ENCODE results near the gene UGGT1.

The UGGT1 gene

DNA sequence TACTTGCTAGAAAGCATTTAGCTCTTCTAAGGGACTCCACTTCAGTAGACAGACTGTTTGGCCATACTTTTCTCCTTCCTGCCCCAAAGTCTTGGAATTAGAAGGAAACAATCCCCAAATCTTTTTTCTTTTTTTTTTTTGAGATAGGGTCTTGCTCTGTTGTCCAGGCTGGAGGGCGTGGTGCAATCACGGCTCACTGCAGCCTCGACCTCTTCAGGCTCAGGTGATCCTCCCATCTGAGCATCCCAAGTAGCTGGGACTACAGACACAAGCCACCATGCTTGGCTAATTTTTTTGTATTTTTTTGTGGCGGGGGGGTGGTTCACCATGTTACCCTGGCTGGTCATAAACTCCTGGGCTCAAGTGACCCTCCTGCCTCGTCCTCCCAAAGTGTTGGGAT is 6.2 kb upstream of the UGGT1 start:
- Histone ChIP-seq H3K9me3 (ENCODE audit: control insufficient read depth, insufficient read depth, low read length) (peaks cover 3% of the 10 kb centered on the region; the same call in 1 of the 2 replicates), H3K4me1 (ENCODE audit: insufficient read depth, low read length) (no peaks in the 10 kb centered on the region), H3K9ac (ENCODE audit: low read depth, low read length) (no peak overlapping the region), H3K36me3 (ENCODE audit: insufficient read depth, low read length) (no peaks in the 10 kb centered on the region)

DNA sequence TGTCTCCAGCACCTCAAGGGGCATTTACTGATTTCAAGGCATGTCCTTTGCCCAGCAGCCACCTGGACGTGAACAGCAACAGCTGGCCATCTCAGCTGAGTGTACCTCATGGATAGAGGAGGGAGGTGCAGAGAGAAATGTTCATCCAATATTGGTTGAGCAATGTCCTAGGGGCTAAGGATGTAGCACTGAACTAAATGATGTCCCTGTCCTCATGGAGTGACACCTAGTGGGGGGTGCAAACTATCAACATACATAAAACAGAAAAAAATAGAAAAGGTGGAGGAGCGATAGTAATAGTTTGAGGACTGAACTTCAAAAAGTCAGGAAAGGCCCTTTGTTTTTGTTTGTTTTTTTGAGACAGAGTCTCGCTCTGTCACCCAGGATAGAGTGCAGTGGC is 4.8 kb upstream of the UGGT1 start:
- H3K9me3 ChIP-seq (ENCODE audit: control insufficient read depth, insufficient read depth, low read length): peaks cover 3% of the 10 kb centered on the region; the same call in 1 of the 2 replicates
- no peak overlapping the region for H3K9ac ChIP-seq (ENCODE audit: low read depth, low read length)
- no peaks in the 10 kb centered on the region for H3K36me3 ChIP-seq (ENCODE audit: insufficient read depth, low read length)
- no peaks in the 10 kb centered on the region for H3K4me1 ChIP-seq (ENCODE audit: insufficient read depth, low read length)

DNA sequence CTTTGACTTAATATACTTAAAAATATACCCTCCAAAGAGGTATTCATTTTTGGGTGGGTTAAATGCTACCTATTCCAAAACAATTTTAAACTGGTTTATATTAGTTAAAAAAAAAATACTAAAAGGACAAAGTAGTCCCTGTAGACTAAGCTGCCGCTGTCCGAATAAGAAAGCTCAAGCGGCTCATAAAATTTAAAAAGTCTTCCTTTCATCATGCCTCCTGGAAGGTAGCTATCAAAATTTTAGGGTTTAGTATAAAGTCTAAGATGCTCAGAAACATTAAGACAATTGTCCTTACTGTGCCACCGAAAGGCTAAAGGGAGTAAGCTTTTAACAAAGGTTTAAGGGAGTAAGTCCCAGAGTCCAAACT is 440 bp upstream of the UGGT1 start:
- H3K4me1 ChIP-seq (ENCODE audit: insufficient read depth, low read length): no peaks in the 10 kb centered on the region
- H3K9ac ChIP-seq (ENCODE audit: low read depth, low read length): peak overlapping the region; percentile 87
- H3K9me3 ChIP-seq (ENCODE audit: control insufficient read depth, insufficient read depth, low read length): no peaks in the 10 kb centered on the region
- H3K36me3 ChIP-seq (ENCODE audit: insufficient read depth, low read length): no peaks in the 10 kb centered on the region

DNA sequence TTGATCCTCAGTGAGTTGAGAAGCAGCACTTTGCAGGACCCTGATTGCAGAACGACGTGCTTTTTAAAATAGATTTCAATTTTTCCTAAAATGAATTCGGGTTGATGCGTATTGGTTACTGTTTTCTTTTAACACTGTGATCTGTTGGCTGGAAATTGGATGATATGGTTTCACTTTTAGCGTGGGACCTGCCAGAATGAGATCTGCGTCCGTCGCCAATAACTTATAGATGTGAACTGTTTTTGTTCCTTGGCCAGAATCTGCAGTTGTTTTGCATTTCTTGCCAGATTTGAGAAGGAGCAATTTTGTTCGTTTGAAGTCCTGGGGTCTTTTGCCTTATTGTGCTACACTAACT is 703 bp downstream of the UGGT1 start:
- Histone ChIP-seq H3K9me3 (ENCODE audit: control insufficient read depth, insufficient read depth, low read length) (no peaks in the 10 kb centered on the region), H3K4me1 (ENCODE audit: insufficient read depth, low read length) (no peaks in the 10 kb centered on the region), H3K9ac (ENCODE audit: low read depth, low read length) (peak overlapping the region; percentile 87), H3K36me3 (ENCODE audit: insufficient read depth, low read length) (no peaks in the 10 kb centered on the region)

DNA sequence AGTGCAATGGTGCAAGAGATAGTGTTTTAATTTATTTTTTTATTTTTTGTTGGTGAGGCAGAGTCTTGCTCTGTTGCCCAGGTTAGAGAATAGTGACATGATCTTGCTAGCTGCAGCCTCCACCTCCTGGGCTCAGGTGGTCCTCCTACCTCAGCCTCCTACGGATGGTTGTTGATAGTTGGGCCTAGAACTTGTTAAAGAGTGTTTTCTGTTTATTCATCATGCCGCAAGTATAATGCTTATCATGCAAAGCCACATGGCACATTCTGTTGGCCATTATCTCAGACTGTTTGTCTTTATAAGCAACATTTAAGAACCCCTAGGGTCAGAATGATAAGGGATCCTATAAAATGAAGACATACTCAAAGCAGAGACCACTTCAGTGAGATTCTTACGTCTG is 1.7 kb downstream of the UGGT1 start:
- Histone ChIP-seq H3K9me3 (ENCODE audit: control insufficient read depth, insufficient read depth, low read length) (no peaks in the 10 kb centered on the region), H3K9ac (ENCODE audit: low read depth, low read length) (no peak overlapping the region), H3K36me3 (ENCODE audit: insufficient read depth, low read length) (no peaks in the 10 kb centered on the region), H3K4me1 (ENCODE audit: insufficient read depth, low read length) (no peaks in the 10 kb centered on the region)

DNA sequence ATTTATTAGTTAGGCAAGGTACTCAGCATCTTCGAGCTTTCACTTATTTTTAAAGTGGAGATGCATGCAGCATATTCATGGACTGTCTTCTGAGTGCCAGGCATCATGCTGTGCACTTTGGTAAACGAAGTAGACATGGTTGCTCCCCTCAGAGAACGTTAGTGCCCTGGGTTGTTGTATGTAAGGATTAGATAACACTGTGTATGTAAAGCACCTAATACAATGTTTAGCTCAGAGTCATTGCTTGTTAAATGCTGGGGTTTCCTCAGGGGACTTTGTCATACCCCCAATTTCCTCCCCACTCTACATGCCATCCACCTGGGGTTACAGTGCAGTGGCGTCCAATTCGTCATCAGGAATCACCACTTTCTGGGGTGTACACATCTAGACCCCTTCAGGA is 2.8 kb downstream of the UGGT1 start:
- no peaks in the 10 kb centered on the region for H3K9me3 ChIP-seq (ENCODE audit: control insufficient read depth, insufficient read depth, low read length)
- H3K4me1 ChIP-seq (ENCODE audit: insufficient read depth, low read length): no peaks in the 10 kb centered on the region
- H3K36me3 ChIP-seq (ENCODE audit: insufficient read depth, low read length): no peaks in the 10 kb centered on the region
- H3K9ac ChIP-seq (ENCODE audit: low read depth, low read length): no peak overlapping the region

DNA sequence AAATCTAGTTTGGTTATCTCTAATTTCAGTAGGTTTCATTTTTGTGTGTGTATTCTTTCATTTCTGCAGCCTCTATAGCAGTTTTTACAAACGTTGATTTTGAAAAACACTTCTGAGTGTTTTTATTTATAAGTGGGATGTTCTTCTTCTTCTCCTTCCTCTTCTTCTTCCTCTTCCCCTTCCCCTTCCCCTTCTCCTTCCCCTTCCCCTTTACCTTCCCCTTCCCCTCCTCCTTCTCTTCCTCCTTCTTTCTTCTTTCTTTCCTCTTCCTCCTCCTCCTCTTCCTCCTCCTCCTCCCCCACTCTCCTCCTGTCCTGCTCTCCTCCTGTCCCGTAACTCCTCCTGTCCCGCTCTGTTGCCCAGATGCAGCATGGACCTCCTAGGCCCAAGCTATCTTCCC is 4.2 kb downstream of the UGGT1 start:
- H3K9me3 ChIP-seq (ENCODE audit: control insufficient read depth, insufficient read depth, low read length): no peaks in the 10 kb centered on the region
- no peaks in the 10 kb centered on the region for H3K36me3 ChIP-seq (ENCODE audit: insufficient read depth, low read length)
- H3K4me1 ChIP-seq (ENCODE audit: insufficient read depth, low read length): no peaks in the 10 kb centered on the region
- no peak overlapping the region for H3K9ac ChIP-seq (ENCODE audit: low read depth, low read length)

DNA sequence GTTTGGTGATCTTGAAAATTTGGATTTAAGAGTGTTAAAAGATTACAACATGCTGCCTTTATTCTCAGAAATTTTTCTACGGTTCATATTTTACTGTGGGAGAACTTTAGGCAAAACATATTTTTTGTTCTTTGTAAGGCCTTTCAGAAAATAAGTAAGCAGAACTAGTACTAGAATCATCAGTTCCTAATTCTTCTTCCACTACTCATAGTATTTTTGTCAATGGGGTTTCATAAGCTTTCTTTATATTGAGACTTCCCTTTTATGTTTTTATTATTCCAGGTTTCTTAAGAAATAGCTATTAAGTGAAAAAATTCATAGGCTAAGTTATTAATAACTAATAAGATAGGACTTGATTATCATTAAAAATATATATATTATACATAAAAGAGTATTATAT is 12.4 kb downstream of the UGGT1 start:
- Histone ChIP-seq H3K9me3 (ENCODE audit: control insufficient read depth, insufficient read depth, low read length) (no peaks in the 10 kb centered on the region), H3K4me1 (ENCODE audit: insufficient read depth, low read length) (no peaks in the 10 kb centered on the region), H3K9ac (ENCODE audit: low read depth, low read length) (no peak overlapping the region), H3K36me3 (ENCODE audit: insufficient read depth, low read length) (peaks cover 4% of the 10 kb centered on the region; the same call in 1 of the 2 replicates)

DNA sequence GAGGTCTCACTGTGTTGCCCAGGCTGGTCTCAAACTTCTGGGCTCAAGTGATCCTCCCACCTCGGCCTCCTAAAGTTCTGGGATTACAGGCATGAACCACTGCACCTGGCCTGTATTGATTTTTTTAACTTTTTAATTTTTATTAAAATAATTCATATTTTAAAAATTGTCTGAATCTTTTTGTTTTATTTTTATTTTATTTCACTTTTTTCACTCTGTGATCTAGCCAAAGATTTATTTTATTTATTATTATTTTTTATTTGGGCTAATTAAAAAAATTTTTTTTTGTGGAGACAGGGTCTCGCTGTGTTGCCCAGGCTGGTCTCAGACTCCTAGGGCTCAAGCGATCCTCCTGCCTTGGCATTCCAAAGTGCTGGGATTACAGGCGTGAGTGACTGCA is 14.1 kb downstream of the UGGT1 start:
- H3K4me1 ChIP-seq (ENCODE audit: insufficient read depth, low read length): no peaks in the 10 kb centered on the region
- H3K9ac ChIP-seq (ENCODE audit: low read depth, low read length): no peak overlapping the region
- peaks cover 4% of the 10 kb centered on the region; the same call in 1 of the 2 replicates for H3K36me3 ChIP-seq (ENCODE audit: insufficient read depth, low read length)
- no peaks in the 10 kb centered on the region for H3K9me3 ChIP-seq (ENCODE audit: control insufficient read depth, insufficient read depth, low read length)

DNA sequence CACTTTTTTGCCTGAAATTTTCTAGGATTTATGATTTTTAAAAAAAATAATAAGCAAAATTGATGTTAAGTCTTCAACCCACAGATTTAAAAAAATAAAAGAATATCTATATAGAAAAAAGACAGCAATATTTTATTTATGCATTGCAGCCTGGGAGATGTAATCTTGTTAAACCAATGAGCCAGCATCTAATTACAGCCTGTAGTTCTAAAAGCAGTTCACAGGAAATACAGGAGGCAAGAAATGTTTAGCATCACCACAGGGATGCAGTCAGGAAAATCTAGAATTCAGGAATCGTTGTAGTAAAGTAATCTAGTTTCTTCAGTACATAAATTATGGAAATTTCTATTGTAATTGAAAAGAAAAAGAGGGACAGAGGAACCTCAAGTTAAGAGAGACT is 17.2 kb downstream of the UGGT1 start:
- Histone ChIP-seq H3K36me3 (ENCODE audit: insufficient read depth, low read length) (peaks cover 4% of the 10 kb centered on the region; the same call in 1 of the 2 replicates), H3K9me3 (ENCODE audit: control insufficient read depth, insufficient read depth, low read length) (no peaks in the 10 kb centered on the region), H3K4me1 (ENCODE audit: insufficient read depth, low read length) (no peaks in the 10 kb centered on the region), H3K9ac (ENCODE audit: low read depth, low read length) (no peak overlapping the region)

DNA sequence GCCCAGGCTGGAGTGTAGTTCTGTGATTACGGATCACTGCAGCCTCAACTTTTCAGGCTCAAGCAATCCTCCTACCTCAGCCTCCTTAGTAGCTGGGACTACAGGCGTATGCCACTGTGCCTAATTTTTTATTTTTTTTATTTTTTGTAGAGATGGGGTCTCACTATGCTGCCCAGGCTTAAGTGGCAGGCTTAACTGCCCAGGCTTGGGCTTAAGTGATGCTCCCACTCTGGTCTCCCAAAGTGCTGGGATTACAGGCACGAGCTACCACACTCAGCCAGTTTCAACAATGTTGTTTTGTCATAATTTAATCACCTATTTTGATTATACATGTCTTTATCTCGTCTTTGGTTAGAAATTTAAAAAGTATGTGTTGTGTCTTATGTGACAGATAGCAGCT is 18.2 kb downstream of the UGGT1 start:
- Histone ChIP-seq H3K36me3 (ENCODE audit: insufficient read depth, low read length) (peaks cover 4% of the 10 kb centered on the region; the same call in 1 of the 2 replicates), H3K4me1 (ENCODE audit: insufficient read depth, low read length) (no peaks in the 10 kb centered on the region), H3K9ac (ENCODE audit: low read depth, low read length) (no peak overlapping the region), H3K9me3 (ENCODE audit: control insufficient read depth, insufficient read depth, low read length) (no peaks in the 10 kb centered on the region)

DNA sequence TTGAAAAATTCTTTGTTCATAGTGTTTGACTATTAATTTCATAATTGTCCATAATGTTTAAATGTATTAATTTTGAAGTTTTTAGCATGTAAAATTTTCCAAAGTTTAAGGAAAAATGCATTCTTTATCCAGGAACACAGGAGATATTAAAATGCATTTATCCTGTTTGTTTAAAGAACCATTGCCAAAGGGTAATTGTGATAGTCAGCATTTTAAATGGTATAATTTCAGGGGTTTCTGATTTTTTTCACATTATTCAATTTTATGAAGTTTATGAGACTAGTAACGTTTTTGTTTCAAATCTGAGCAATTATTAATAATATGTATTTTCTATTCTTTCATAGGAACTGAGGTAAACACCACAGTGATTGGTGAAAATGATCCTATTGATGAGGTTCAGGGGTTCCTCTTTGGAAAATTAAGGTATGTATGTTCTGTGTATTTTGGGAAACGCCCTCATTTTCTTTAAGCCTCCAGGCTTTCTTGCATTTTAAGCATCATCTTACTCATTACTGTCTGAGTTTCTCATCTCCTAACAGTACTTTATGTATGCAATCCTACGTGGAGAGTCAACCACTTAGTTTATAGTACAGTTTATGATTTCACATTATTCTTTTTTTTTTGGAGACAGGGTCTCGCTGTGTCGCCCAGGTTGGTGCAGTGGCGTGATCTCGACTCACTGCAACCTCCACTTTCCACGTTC is 25.1 kb downstream of the UGGT1 start:
- Histone ChIP-seq H3K4me1 (ENCODE audit: insufficient read depth, low read length) (no peaks in the 10 kb centered on the region), H3K36me3 (ENCODE audit: insufficient read depth, low read length) (peaks cover 8% of the 10 kb centered on the region), H3K9ac (ENCODE audit: low read depth, low read length) (no peak overlapping the region)

DNA sequence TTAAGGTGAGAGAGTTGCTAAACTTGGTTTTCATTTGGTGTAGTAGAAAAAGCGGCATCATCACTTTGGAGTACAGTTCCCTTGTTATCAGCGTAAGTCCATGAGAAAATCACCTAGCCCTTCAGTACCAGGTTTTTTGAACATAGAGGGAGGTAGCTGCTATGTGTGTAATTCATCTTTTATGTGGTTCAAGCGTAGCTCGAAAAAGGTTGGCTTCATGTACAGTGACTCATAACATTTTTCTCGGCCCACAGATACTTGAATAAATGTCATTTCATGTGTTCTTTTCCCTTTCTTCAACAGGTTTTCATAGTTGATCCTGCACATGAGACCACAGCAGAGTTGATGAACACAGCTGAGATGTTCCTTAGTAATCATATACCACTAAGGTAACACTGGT is 43.6 kb downstream of the UGGT1 start:
- Histone ChIP-seq H3K4me1 (ENCODE audit: insufficient read depth, low read length) (no peaks in the 10 kb centered on the region), H3K36me3 (ENCODE audit: insufficient read depth, low read length) (peaks cover 21% of the 10 kb centered on the region), H3K9ac (ENCODE audit: low read depth, low read length) (no peak overlapping the region), H3K9me3 (ENCODE audit: control insufficient read depth, insufficient read depth, low read length) (no peaks in the 10 kb centered on the region)

More for the DNA sequence above, 25.1 kb downstream of the UGGT1 start:
- H3K9me3 ChIP-seq (ENCODE audit: control insufficient read depth, insufficient read depth, low read length): no peaks in the 10 kb centered on the region

DNA sequence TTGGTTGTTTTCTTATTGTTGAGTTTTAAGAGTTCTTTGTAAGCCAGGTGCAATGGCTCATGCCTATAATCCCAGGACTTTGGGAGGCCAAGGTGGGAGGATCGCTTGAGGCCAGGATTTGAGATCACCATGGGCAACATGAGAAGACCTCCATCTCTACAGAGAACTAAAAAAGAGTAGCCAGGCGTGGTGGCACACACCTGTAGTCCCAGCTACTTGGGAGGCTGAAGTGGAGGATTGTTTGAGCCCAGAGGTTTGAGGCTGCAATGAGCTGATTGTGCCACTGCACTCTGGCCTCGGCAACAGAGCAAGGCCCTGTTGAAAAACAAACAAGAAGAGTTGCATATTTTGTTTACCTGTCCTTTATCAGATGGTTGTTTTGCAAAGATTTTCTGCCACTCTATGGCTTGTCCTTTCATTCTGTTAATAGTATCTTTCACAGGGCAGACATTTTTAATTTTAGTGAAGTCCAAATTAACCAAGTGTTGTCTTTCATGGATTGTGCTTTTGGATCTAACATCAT is 46.2 kb downstream of the UGGT1 start:
- Histone ChIP-seq H3K9ac (ENCODE audit: low read depth, low read length) (no peak overlapping the region), H3K9me3 (ENCODE audit: control insufficient read depth, insufficient read depth, low read length) (no peaks in the 10 kb centered on the region), H3K4me1 (ENCODE audit: insufficient read depth, low read length) (no peaks in the 10 kb centered on the region), H3K36me3 (ENCODE audit: insufficient read depth, low read length) (peaks cover 14% of the 10 kb centered on the region)

DNA sequence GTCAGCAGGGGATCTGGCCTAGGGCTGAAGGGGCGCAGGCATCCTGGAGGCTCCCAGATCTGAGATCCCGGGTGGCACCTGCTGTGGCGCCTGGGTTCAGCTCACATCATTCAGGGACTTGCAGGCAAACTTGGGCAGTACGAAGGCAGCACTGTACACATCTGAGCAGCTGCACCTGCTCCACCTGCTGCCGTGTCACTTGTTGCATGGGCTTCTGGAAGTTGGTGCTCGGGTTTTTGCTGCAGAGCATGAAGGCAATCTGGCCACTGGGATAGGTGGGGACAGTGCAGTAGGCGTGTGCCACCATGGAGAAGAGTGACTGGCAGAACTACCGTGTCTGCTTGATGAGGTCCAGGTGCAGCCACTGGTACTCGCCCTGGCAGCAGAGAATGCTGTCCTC is 48.6 kb downstream of the UGGT1 start:
- no peaks in the 10 kb centered on the region for H3K9me3 ChIP-seq (ENCODE audit: control insufficient read depth, insufficient read depth, low read length)
- peaks cover 14% of the 10 kb centered on the region for H3K36me3 ChIP-seq (ENCODE audit: insufficient read depth, low read length)
- no peak overlapping the region for H3K9ac ChIP-seq (ENCODE audit: low read depth, low read length)
- no peaks in the 10 kb centered on the region for H3K4me1 ChIP-seq (ENCODE audit: insufficient read depth, low read length)

Data from ES-I3 (cell line).